GM21825 (cell line): ENCODE results near the gene ATP8A1.
"Not testable (repeated sequence)": the region's sequence is repeated elsewhere in the genome, so short reads cannot be mapped to it uniquely, and the experiment has no call there.

Source experiments
- ATAC-seq: cut with Tn5 transposase; IDR thresholded peaks from one replicate; pipeline ENCODE4 v1.9.1; 2021; ENCODE audit warnings: mild to moderate bottlenecking, moderate library complexity; ENCODE audit not compliant: unreplicated experiment

The ATP8A1 gene

GRCh38 chr4:42652529-42653231, 4.2 kb downstream of the ATP8A1 start:
- ATAC-seq: not testable (repeated sequence)

GRCh38 chr4:42649870-42650269, 7.0 kb downstream of the ATP8A1 start:
- no peak for ATAC-seq

GRCh38 chr4:42646999-42647541, 9.8 kb downstream of the ATP8A1 start:
- ATAC-seq: no peak

GRCh38 chr4:42646013-42646784, 10.7 kb downstream of the ATP8A1 start:
- no peak for ATAC-seq

- ATAC-seq: no peak
Measured at GRCh38 chr4:42644897-42645296, 12.0 kb downstream of the ATP8A1 start.

- ATAC-seq: peak; percentile 63
Measured at GRCh38 chr4:42643685-42644084, 13.2 kb downstream of the ATP8A1 start.

- no peak for ATAC-seq
Measured at GRCh38 chr4:42642845-42643615, 13.9 kb downstream of the ATP8A1 start.

- ATAC-seq: peak; percentile 17
Measured at GRCh38 chr4:42642101-42642797, 14.7 kb downstream of the ATP8A1 start.

- no peak for ATAC-seq
Measured at GRCh38 chr4:42641656-42642055, 15.2 kb downstream of the ATP8A1 start.

- ATAC-seq: no peak
Measured at GRCh38 chr4:42641161-42641560, 15.7 kb downstream of the ATP8A1 start.

GRCh38 chr4:42640613-42641012, 16.3 kb downstream of the ATP8A1 start:
- no peak for ATAC-seq

GRCh38 chr4:42638993-42639392, 17.9 kb downstream of the ATP8A1 start:
- ATAC-seq: peak; percentile 67

- no peak for ATAC-seq
Measured at GRCh38 chr4:42638321-42638720, 18.6 kb downstream of the ATP8A1 start.

- no peak for ATAC-seq
Measured at GRCh38 chr4:42637867-42638266, 19.0 kb downstream of the ATP8A1 start.

GRCh38 chr4:42637104-42637503, 19.8 kb downstream of the ATP8A1 start:
- ATAC-seq: no peak

GRCh38 chr4:42636645-42636949, 20.3 kb downstream of the ATP8A1 start:
- ATAC-seq: no peak

- peak; percentile 49 for ATAC-seq
Measured at GRCh38 chr4:42633605-42634388, 23.1 kb downstream of the ATP8A1 start.

- no peak for ATAC-seq
Measured at GRCh38 chr4:42632653-42633382, 24.1 kb downstream of the ATP8A1 start.

- ATAC-seq: no peak
Measured at GRCh38 chr4:42630908-42631307, 26.0 kb downstream of the ATP8A1 start.
